Neural cell (in vitro differentiated cells): ENCODE results near the gene PRKAG2. TPM values are rescaled to one million over a fixed set of nuclear protein-coding genes. Genes with fewer than 3 reads are reported as not detected.
A peak's percentile ranks its signal among the peaks of the same experiment; 100 is the strongest.

Experiments
- H2AFZ ChIP-seq: fragments of 200-600, 300-800 bp; sonication (generic), shearing (Covaris generic); 2 replicates; pipeline ENCODE4 v1.6.0; 2014; ENCODE audit warnings: low read depth, mild to moderate bottlenecking, antibody characterized with exemption, low read length, moderate library complexity
- H3F3A ChIP-seq: fragments of 200-600 bp; shearing (Covaris generic); 2 replicates; pipeline ENCODE4 v1.6.1; 2016; ENCODE audit warnings: mild to moderate bottlenecking, moderate library complexity, mixed read lengths, antibody characterized with exemption, low read length; ENCODE audit not compliant: insufficient read depth, poor library complexity, severe bottlenecking
- H3K27ac ChIP-seq: fragments of 200-600, 300-800 bp; sonication (generic), shearing (Covaris generic); 2 replicates; pipeline ENCODE4 v1.5.1; 2014; ENCODE audit warnings: mild to moderate bottlenecking, low read length, moderate library complexity
- H3K27me3 ChIP-seq: fragments of 300-800, 200-600 bp; sonication (generic), shearing (Covaris generic); 2 replicates; pipeline ENCODE4 v1.6.0; 2014; ENCODE audit warnings: mild to moderate bottlenecking, low read depth, low read length, moderate library complexity; ENCODE audit not compliant: insufficient read depth
- H3K36me3 ChIP-seq: fragments of 300-800, 200-600 bp; sonication (generic), shearing (Covaris generic); 2 replicates; pipeline ENCODE4 v1.5.1; 2014; ENCODE audit warnings: mild to moderate bottlenecking, antibody characterized with exemption, low read length, moderate library complexity; ENCODE audit not compliant: insufficient read depth
- H3K4me2 ChIP-seq: fragments of 300-800, 200-600 bp; sonication (generic), shearing (Covaris generic); 2 replicates; pipeline ENCODE4 v1.6.0; 2014; ENCODE audit warnings: mild to moderate bottlenecking, low read length
- H3K4me3 ChIP-seq: fragments of 300-800, 200-600 bp; sonication (generic), shearing (Covaris generic); 2 replicates; pipeline ENCODE4 v1.5.1; 2014; ENCODE audit warnings: mild to moderate bottlenecking, low read length, moderate library complexity
- H3K79me2 ChIP-seq: fragments of 200-600 bp; shearing (Covaris generic); replicated peaks from 2 replicates; pipeline ENCODE4 v1.6.0; 2014; ENCODE audit warnings: mild to moderate bottlenecking, low read length, moderate library complexity; ENCODE audit not compliant: insufficient read depth
- H3K9ac ChIP-seq: fragments of 300-800, 200-600 bp; sonication (generic), shearing (Covaris generic); 2 replicates; pipeline ENCODE4 v1.6.1; 2016; ENCODE audit warnings: mild to moderate bottlenecking, low read length, mixed read lengths
- H3K9me2 ChIP-seq: fragments of 200-600 bp; shearing (Covaris generic); 2 replicates; pipeline ENCODE4 v1.6.1; 2016; ENCODE audit warnings: mild to moderate bottlenecking, low read length, mixed read lengths; ENCODE audit not compliant: insufficient read depth
- H3K9me3 ChIP-seq: fragments of 200-600, 300-800 bp; sonication (generic), shearing (Covaris generic); 2 replicates; pipeline ENCODE4 v1.6.1; 2016; ENCODE audit warnings: mild to moderate bottlenecking, mixed run types, low read length, moderate library complexity, mixed read lengths
- H4K20me1 ChIP-seq: fragments of 200-600 bp; shearing (Covaris generic); 2 replicates; pipeline ENCODE4 v1.6.1; 2016; ENCODE audit warnings: mild to moderate bottlenecking, mixed run types; ENCODE audit not compliant: insufficient read depth
- EP300 ChIP-seq: fragments of 450-650 bp; conservative IDR thresholded peaks from 2 replicates; pipeline ENCODE4 v1.6.1; 2014; ENCODE audit warnings: antibody characterized with exemption, mild to moderate bottlenecking, moderate library complexity; ENCODE audit not compliant: poor library complexity, severe bottlenecking
- EZH2 ChIP-seq: fragments of 200-600, 300-800 bp; shearing (Covaris generic), sonication (generic); IDR thresholded peaks from 2 replicates; pipeline ENCODE4 v1.6.1; 2014; ENCODE audit warnings: antibody characterized with exemption, low read length, borderline replicate concordance, mild to moderate bottlenecking; ENCODE audit not compliant: insufficient read depth, poor library complexity, severe bottlenecking
- MXI1 ChIP-seq: fragments of 450-650 bp; conservative IDR thresholded peaks from 2 replicates; pipeline ENCODE4 v1.6.1; 2014; ENCODE audit warnings: antibody characterized with exemption, mild to moderate bottlenecking; ENCODE audit not compliant: poor library complexity, severe bottlenecking
- POLR2AphosphoS5 ChIP-seq: IDR thresholded peaks from 2 replicates; pipeline ENCODE4 v1.6.1; 2012
- RAD21 ChIP-seq: fragments of 450-650 bp; conservative IDR thresholded peaks from 2 replicates; pipeline ENCODE4 v1.6.1; 2014; ENCODE audit warnings: antibody characterized with exemption, mild to moderate bottlenecking, moderate library complexity
- SMC3 ChIP-seq: fragments of 450-650 bp; conservative IDR thresholded peaks from 2 replicates; pipeline ENCODE4 v1.6.1; 2014; ENCODE audit warnings: antibody characterized with exemption, mild to moderate bottlenecking, moderate library complexity; ENCODE audit not compliant: poor library complexity
- TAF1 ChIP-seq: IDR thresholded peaks from 2 replicates; pipeline ENCODE4 v1.6.1; 2012; ENCODE audit warnings: low read depth
- polyA plus RNA-seq: library from polyadenylated mRNA; depleted of rRNA; stranded (reverse); fragments of >200 nt; gene quantifications from 2 replicates; pipeline ENCODE4 v1.2.3, GENCODE V29; 2014
- TF ChIP-seq, protein P1 (sequence below): IDR thresholded peaks from 2 replicates; pipeline ENCODE4 v1.6.1; 2012; ENCODE audit warnings: borderline replicate concordance
- TF ChIP-seq, protein P2 (sequence below): fragments of 450-650 bp; IDR thresholded peaks from 2 replicates; pipeline ENCODE4 v1.5.1; 2014; ENCODE audit warnings: antibody characterized with exemption, mild to moderate bottlenecking, moderate library complexity; ENCODE audit not compliant: poor library complexity, severe bottlenecking

PRKAG2 gene
- polyA plus RNA-seq, 1 donor from 2014 or later = 22.9 TPM

GRCh38 chr7:151540146-151540545 is 336.8 kb downstream of the PRKAG2 start:
- H3K9ac ChIP-seq = peak overlapping the region; percentile 58
- H3K9me3 ChIP-seq = no peaks in the 10 kb centered on the region
- H4K20me1 ChIP-seq = no peaks in the 10 kb centered on the region
- H3F3A ChIP-seq = peaks cover 8% of the 10 kb centered on the region
- H3K4me2 ChIP-seq = no peak overlapping the region
- H3K79me2 ChIP-seq = no peaks in the 10 kb centered on the region
- no peaks in the 10 kb centered on the region for H3K36me3 ChIP-seq
- TF ChIP-seq SMC3 (no peak), MXI1 (no peak), EP300 (no peak), EZH2 (no peak), RAD21 (no peak), TAF1 (no peak)
- TF ChIP-seq, protein P1, sequence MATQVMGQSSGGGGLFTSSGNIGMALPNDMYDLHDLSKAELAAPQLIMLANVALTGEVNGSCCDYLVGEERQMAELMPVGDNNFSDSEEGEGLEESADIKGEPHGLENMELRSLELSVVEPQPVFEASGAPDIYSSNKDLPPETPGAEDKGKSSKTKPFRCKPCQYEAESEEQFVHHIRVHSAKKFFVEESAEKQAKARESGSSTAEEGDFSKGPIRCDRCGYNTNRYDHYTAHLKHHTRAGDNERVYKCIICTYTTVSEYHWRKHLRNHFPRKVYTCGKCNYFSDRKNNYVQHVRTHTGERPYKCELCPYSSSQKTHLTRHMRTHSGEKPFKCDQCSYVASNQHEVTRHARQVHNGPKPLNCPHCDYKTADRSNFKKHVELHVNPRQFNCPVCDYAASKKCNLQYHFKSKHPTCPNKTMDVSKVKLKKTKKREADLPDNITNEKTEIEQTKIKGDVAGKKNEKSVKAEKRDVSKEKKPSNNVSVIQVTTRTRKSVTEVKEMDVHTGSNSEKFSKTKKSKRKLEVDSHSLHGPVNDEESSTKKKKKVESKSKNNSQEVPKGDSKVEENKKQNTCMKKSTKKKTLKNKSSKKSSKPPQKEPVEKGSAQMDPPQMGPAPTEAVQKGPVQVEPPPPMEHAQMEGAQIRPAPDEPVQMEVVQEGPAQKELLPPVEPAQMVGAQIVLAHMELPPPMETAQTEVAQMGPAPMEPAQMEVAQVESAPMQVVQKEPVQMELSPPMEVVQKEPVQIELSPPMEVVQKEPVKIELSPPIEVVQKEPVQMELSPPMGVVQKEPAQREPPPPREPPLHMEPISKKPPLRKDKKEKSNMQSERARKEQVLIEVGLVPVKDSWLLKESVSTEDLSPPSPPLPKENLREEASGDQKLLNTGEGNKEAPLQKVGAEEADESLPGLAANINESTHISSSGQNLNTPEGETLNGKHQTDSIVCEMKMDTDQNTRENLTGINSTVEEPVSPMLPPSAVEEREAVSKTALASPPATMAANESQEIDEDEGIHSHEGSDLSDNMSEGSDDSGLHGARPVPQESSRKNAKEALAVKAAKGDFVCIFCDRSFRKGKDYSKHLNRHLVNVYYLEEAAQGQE = no peak
- H3K27me3 ChIP-seq = no peaks in the 10 kb centered on the region
- H3K4me3 ChIP-seq = peak overlapping the region; percentile 52
- no peak overlapping the region for H2AFZ ChIP-seq
- no peaks in the 10 kb centered on the region for H3K9me2 ChIP-seq
- peak overlapping the region; percentile 76 for H3K27ac ChIP-seq

DNA sequence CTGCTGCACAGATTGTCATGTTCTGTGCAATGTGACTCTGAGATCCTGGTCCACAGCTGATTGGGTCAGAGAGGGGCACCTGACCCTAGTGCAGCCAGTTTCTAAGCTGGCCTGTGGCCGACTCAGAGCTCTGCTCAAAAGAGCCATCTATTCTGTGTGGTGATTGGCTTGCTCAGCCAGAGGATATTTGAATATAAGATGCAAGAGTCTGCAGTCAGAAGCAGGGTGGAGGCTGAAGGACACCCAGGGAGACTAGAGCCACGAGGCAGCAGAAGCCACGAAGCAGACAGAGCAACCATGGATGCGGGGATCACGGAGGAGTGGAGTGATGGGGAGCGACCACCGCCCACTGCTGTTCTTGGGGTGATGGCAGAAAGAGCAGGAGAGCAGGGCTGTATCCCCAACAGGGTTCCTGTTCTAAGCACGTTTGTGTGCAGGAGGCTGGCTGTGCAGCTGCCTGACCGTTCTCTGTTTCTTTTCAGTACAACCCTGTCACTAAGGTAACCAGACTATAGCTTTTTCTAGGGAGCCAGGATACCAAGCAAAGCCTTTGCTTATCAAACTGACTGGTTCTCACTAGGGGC is 337.7 kb downstream of the PRKAG2 start:
- no peaks in the 10 kb centered on the region for H3K9me3 ChIP-seq
- H4K20me1 ChIP-seq = no peaks in the 10 kb centered on the region
- H3K4me3 ChIP-seq = peak overlapping the region; percentile 52
- H3K36me3 ChIP-seq = no peaks in the 10 kb centered on the region
- H3K79me2 ChIP-seq = no peaks in the 10 kb centered on the region
- H3K9me2 ChIP-seq = no peaks in the 10 kb centered on the region
- peak overlapping the region; percentile 37 for H3K4me2 ChIP-seq
- H3F3A ChIP-seq = peaks cover 8% of the 10 kb centered on the region
- no peaks in the 10 kb centered on the region for H3K27me3 ChIP-seq
- H3K27ac ChIP-seq = peak overlapping the region; percentile 76
- H2AFZ ChIP-seq = peak overlapping the region; percentile 41
- peak; percentile 46 for TF ChIP-seq SMC3
- TF ChIP-seq RAD21 = peak; percentile 33
- peak; percentile 59 for TF ChIP-seq POLR2AphosphoS5
- no peak for TF ChIP-seq TAF1
- no peak for TF ChIP-seq EZH2
- TF ChIP-seq EP300 = peak; percentile 48
- peak; percentile 83 for TF ChIP-seq MXI1
- TF ChIP-seq, protein P2, sequence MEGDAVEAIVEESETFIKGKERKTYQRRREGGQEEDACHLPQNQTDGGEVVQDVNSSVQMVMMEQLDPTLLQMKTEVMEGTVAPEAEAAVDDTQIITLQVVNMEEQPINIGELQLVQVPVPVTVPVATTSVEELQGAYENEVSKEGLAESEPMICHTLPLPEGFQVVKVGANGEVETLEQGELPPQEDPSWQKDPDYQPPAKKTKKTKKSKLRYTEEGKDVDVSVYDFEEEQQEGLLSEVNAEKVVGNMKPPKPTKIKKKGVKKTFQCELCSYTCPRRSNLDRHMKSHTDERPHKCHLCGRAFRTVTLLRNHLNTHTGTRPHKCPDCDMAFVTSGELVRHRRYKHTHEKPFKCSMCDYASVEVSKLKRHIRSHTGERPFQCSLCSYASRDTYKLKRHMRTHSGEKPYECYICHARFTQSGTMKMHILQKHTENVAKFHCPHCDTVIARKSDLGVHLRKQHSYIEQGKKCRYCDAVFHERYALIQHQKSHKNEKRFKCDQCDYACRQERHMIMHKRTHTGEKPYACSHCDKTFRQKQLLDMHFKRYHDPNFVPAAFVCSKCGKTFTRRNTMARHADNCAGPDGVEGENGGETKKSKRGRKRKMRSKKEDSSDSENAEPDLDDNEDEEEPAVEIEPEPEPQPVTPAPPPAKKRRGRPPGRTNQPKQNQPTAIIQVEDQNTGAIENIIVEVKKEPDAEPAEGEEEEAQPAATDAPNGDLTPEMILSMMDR = no peak
- TF ChIP-seq, protein P1 = no peak
- peak overlapping the region; percentile 58 for H3K9ac ChIP-seq
